Trophoblast cell (in vitro differentiated cells and primary cell): Measurements from ENCODE around the gene HUS1.

Experiments used
- DNase-seq, 2 donors: peaks; one replicate each; pipeline ENCODE4 v3.0.0-alpha.2; 2016
- H2AFZ ChIP-seq: 2 replicates; pipeline ENCODE4 v1.6.1; 2013; ENCODE audit warnings: low read length, moderate library complexity, mild to moderate bottlenecking; ENCODE audit not compliant: insufficient read depth, poor library complexity
- H2AK5ac ChIP-seq: 2 replicates; pipeline ENCODE4 v1.6.1; 2013; ENCODE audit warnings: mild to moderate bottlenecking, low read length
- H2BK120ac ChIP-seq: 2 replicates; pipeline ENCODE4 v1.6.1; 2013; ENCODE audit warnings: low read length, mild to moderate bottlenecking, moderate library complexity; ENCODE audit not compliant: insufficient read depth, poor library complexity
- H2BK12ac ChIP-seq: 2 replicates; pipeline ENCODE4 v1.6.1; 2013; ENCODE audit warnings: mild to moderate bottlenecking, low read length, moderate library complexity
- H2BK5ac ChIP-seq: 2 replicates; pipeline ENCODE4 v1.6.1; 2013; ENCODE audit warnings: low read length, low read depth, moderate library complexity, mild to moderate bottlenecking; ENCODE audit not compliant: poor library complexity
- H3K14ac ChIP-seq: 2 replicates; pipeline ENCODE4 v1.6.1; 2013; ENCODE audit warnings: mild to moderate bottlenecking, low read length
- H3K18ac ChIP-seq: 2 replicates; pipeline ENCODE4 v1.6.1; 2013; ENCODE audit warnings: mild to moderate bottlenecking, low read length
- H3K23ac ChIP-seq: 2 replicates; pipeline ENCODE4 v1.6.1; 2013; ENCODE audit warnings: low read length
- H3K27ac ChIP-seq: 2 replicates; pipeline ENCODE4 v1.5.1; 2013; ENCODE audit warnings: low read depth, mild to moderate bottlenecking, inconsistent platforms, low read length, moderate library complexity
- H3K27me3 ChIP-seq: 2 replicates; pipeline ENCODE4 v1.6.1; 2013; ENCODE audit warnings: inconsistent platforms, mild to moderate bottlenecking, low read length, moderate library complexity; ENCODE audit not compliant: insufficient read depth
- H3K36me3 ChIP-seq, 2 experiments: 1 replicate in 1 of 2; 2 replicates in 1 of 2; pipeline ENCODE4 v1.6.1; 2013; ENCODE audit warnings: low read length in 2 of 2, mild to moderate bottlenecking in 2 of 2, moderate library complexity in 1 of 2; ENCODE audit not compliant: insufficient read depth in 2 of 2, control insufficient read depth in 1 of 2
- H3K4ac ChIP-seq: 2 replicates; pipeline ENCODE4 v1.6.1; 2013; ENCODE audit warnings: low read depth, mild to moderate bottlenecking, low read length, moderate library complexity
- H3K4me1 ChIP-seq, 2 experiments: 1 replicate in 1 of 2; 2 replicates in 1 of 2; pipeline ENCODE4 v1.6.1; 2013; ENCODE audit warnings: low read length in 2 of 2, mild to moderate bottlenecking in 2 of 2, moderate library complexity in 1 of 2; ENCODE audit not compliant: insufficient read depth in 2 of 2, control insufficient read depth in 1 of 2
- H3K4me2 ChIP-seq: 2 replicates; pipeline ENCODE4 v1.6.1; 2013; ENCODE audit warnings: inconsistent platforms, mild to moderate bottlenecking, low read length, moderate library complexity
- H3K4me3 ChIP-seq: 2 replicates; pipeline ENCODE4 v1.5.1; 2013; ENCODE audit warnings: mild to moderate bottlenecking, low read depth, low read length, inconsistent platforms
- H3K79me1 ChIP-seq: one replicate; pipeline ENCODE4 v1.6.1; 2013; ENCODE audit warnings: low read length
- H3K79me2 ChIP-seq: 2 replicates; pipeline ENCODE4 v1.6.1; 2013; ENCODE audit warnings: low read length, mild to moderate bottlenecking; ENCODE audit not compliant: control insufficient read depth, insufficient read depth, poor library complexity
- H3K9ac ChIP-seq: 2 replicates; pipeline ENCODE4 v1.6.1; 2013; ENCODE audit warnings: mild to moderate bottlenecking, low read length
- H3K9me3 ChIP-seq: 2 replicates; pipeline ENCODE4 v1.6.1; 2013; ENCODE audit warnings: low read depth, mild to moderate bottlenecking, control low read depth, inconsistent platforms, low read length; ENCODE audit not compliant: insufficient read depth
- H4K12ac ChIP-seq: 2 replicates; pipeline ENCODE4 v1.6.1; 2013; ENCODE audit warnings: low read depth, mild to moderate bottlenecking, low read length, moderate library complexity
- H4K8ac ChIP-seq: 2 replicates; pipeline ENCODE4 v1.6.1; 2013; ENCODE audit warnings: low read depth, mild to moderate bottlenecking, low read length, moderate library complexity
- H4K91ac ChIP-seq: one replicate; pipeline ENCODE4 v1.6.1; 2013; ENCODE audit warnings: low read depth, mild to moderate bottlenecking, low read length, moderate library complexity
- WGBS: extraction: QIAGEN DNeasy Blood & Tissue Kit; methylation state at CpG from one replicate; pipeline ENCODE4 v1.1.7; 2013; ENCODE audit warnings: missing lambda C conversion rate; ENCODE audit not compliant: insufficient read length, insufficient coverage; ENCODE audit errors: extremely low coverage; 5-methylcytosine and 5-hydroxymethylcytosine counted together

The HUS1 gene

DNA sequence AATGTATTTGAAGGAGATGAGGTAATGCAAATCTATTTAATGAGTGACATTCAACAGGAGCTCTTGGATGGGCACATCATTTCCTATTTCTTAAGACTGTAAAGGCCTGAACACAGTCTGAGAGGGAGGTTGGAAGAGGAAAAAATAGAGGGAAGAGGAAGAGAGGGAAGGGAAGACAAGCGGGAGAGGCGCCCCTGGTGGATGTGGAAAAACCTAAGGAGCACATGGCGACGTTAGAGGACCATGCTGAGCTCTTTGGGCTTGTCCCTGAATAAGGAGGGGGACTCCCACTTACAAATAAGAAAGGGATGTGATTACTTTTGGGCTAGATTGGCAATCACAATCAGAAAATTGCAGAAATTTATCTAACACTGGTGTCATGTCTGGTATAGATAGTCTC, 29.8 kb upstream of the HUS1 start:
- Histone ChIP-seq H3K27ac (no peak overlapping the region), H3K36me3 (no peaks in the 10 kb centered on the region), H3K79me1 (no peaks in the 10 kb centered on the region), H2AK5ac (no peak overlapping the region), H2BK12ac (no peak overlapping the region), H2AFZ (no peak overlapping the region), H3K4me2 (no peak overlapping the region), H2BK5ac (no peak overlapping the region), H4K91ac (no peak overlapping the region), H3K27me3 (no peaks in the 10 kb centered on the region), H3K79me2 (no peaks in the 10 kb centered on the region), H4K8ac (no peak overlapping the region), H4K12ac (no peak overlapping the region), H3K14ac (no peak overlapping the region), H3K4me1 (no peaks in the 10 kb centered on the region), H2BK120ac (no peak overlapping the region), H3K4me3 (no peak overlapping the region), H3K4ac (no peak overlapping the region), H3K18ac (no peak overlapping the region), H3K23ac (no peak overlapping the region), H3K9ac (no peak overlapping the region), H3K9me3 (peaks cover 3% of the 10 kb centered on the region)
- no CpG with 5 or more reads among the region's 4 CpGs for WGBS
- DNase-seq = no peak

DNA sequence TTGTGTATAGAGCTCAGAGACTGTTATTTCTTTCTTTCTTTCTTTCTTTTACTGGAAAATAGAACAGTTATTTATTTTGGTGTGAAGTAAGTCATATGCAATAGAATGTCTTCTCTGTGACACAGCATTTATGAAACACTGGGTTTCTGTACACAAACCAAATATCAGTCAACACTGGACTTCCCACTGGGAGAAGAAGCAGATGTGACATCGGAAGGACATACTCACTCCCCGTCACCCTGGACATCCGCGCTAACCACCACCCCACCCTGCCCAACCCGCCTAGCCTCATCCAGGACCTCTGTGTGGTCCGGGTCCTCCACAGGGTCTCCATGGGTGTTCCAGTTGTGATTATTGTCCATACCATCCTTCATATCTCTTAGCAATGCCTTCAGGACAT, 27.5 kb upstream of the HUS1 start:
- Histone ChIP-seq H3K79me2 (no peaks in the 10 kb centered on the region), H2AFZ (no peak overlapping the region), H3K36me3 (no peaks in the 10 kb centered on the region), H3K9me3 (peaks cover 3% of the 10 kb centered on the region), H3K23ac (no peak overlapping the region), H2BK120ac (no peak overlapping the region), H3K79me1 (no peaks in the 10 kb centered on the region), H3K27me3 (no peaks in the 10 kb centered on the region), H3K14ac (no peak overlapping the region), H2BK5ac (no peak overlapping the region), H3K27ac (no peak overlapping the region), H3K4ac (no peak overlapping the region), H3K9ac (no peak overlapping the region), H2BK12ac (no peak overlapping the region), H4K12ac (no peak overlapping the region), H3K4me2 (no peak overlapping the region), H4K91ac (no peak overlapping the region), H3K18ac (no peak overlapping the region), H4K8ac (no peak overlapping the region), H3K4me3 (no peak overlapping the region), H3K4me1 (no peaks in the 10 kb centered on the region), H2AK5ac (no peak overlapping the region)
- no peak for DNase-seq
- no CpG with 5 or more reads among the region's 6 CpGs for WGBS

DNA sequence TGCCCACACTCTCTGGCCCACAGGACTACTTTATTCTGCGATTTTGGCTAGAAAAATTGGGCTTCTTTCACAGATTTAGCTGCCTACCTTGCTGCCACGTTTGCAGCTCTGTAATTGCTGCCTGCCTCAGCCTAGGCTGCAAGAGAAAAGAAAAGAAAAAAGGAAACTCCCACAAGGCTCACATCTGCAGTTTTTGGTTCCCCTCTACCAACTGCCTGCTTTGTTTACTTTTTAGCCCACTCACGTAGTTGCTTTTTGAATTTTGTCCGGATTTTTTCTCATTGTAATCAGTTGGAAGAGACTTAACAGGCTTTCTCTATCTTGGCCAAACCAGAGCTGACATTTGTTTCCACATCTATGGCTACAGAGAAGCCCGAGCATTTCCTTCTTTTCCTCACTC, 25.2 kb upstream of the HUS1 start:
- no CpG with 5 or more reads among the region's 5 CpGs for WGBS
- no peak overlapping the region for H2BK120ac ChIP-seq
- no peak overlapping the region for H4K12ac ChIP-seq
- H3K4me3 ChIP-seq = no peak overlapping the region
- no peak overlapping the region for H3K18ac ChIP-seq
- no peaks in the 10 kb centered on the region for H3K4me1 ChIP-seq
- H3K4ac ChIP-seq = no peak overlapping the region
- H2BK5ac ChIP-seq = no peak overlapping the region
- H3K9me3 ChIP-seq = no peaks in the 10 kb centered on the region
- H3K4me2 ChIP-seq = no peak overlapping the region
- H3K79me1 ChIP-seq = no peaks in the 10 kb centered on the region
- H3K27me3 ChIP-seq = no peaks in the 10 kb centered on the region
- H3K14ac ChIP-seq = no peak overlapping the region
- DNase-seq = no peak
- no peaks in the 10 kb centered on the region for H3K79me2 ChIP-seq
- no peak overlapping the region for H4K91ac ChIP-seq
- H3K9ac ChIP-seq = no peak overlapping the region
- no peak overlapping the region for H4K8ac ChIP-seq
- no peak overlapping the region for H3K27ac ChIP-seq
- no peak overlapping the region for H3K23ac ChIP-seq
- no peaks in the 10 kb centered on the region for H3K36me3 ChIP-seq
- H2BK12ac ChIP-seq = no peak overlapping the region
- H2AFZ ChIP-seq = no peak overlapping the region
- no peak overlapping the region for H2AK5ac ChIP-seq

DNA sequence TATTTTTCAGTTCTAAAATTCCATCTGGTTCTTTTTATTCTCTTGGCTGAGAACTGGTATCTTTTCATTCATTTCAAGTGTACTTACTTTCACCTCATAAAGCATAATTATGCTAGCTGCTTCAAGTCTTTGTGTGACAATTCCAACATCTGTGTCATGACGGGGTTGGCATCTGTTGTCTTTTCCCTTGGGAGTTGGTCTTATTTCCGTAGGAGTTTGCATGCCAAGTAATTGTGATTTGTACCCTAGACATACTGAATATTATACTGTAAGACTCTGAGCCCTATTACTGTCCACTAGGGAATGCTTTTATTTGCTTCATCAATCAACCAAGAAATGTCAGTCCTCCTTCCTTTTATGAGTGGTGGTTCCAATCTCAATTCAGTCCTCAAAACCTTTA, 24.6 kb upstream of the HUS1 start:
- Histone ChIP-seq H3K27ac (no peak overlapping the region), H4K91ac (no peak overlapping the region), H3K79me2 (no peaks in the 10 kb centered on the region), H3K14ac (no peak overlapping the region), H4K12ac (no peak overlapping the region), H3K4me1 (no peaks in the 10 kb centered on the region), H3K4ac (no peak overlapping the region), H3K4me2 (no peak overlapping the region), H4K8ac (no peak overlapping the region), H2AFZ (no peak overlapping the region), H3K27me3 (no peaks in the 10 kb centered on the region), H2BK120ac (no peak overlapping the region), H3K36me3 (no peaks in the 10 kb centered on the region), H3K9me3 (no peaks in the 10 kb centered on the region), H3K79me1 (no peaks in the 10 kb centered on the region), H3K9ac (no peak overlapping the region), H3K23ac (no peak overlapping the region), H2BK12ac (no peak overlapping the region), H2BK5ac (no peak overlapping the region), H3K18ac (no peak overlapping the region), H2AK5ac (no peak overlapping the region), H3K4me3 (no peak overlapping the region)
- no peak for DNase-seq
- no CpG with 5 or more reads among the region's 2 CpGs for WGBS
